HEK293T (cell line): ENCODE results near the gene ACSF3.

Experiments used
- CTCF ChIA-PET: fragments of 350-600 bp; formaldehyde crosslinking; extraction: SDS; loops from one replicate; lab custom pipeline; 2021; ENCODE audit warnings: antibody characterized with exemption, inconsistent platforms; lab: Yijun Ruan, JAX
- POLR2A ChIA-PET: fragments of 350-600 bp; formaldehyde crosslinking; extraction: SDS; loops from one replicate; lab custom pipeline; 2020; ENCODE audit warnings: antibody characterized with exemption, inconsistent platforms; lab: Yijun Ruan, JAX
- DNase-seq: peaks from one replicate; pipeline ENCODE4 v3.0.0; 2012; ENCODE audit warnings: mixed read lengths; ENCODE audit errors: extremely low spot score
- ARNT ChIP-seq: fragments of 450-650 bp; IDR thresholded peaks from 2 replicates; pipeline ENCODE4 v1.6.1; 2017; ENCODE audit warnings: mild to moderate bottlenecking
- BHLHE40 ChIP-seq: fragments of 450-650 bp; IDR thresholded peaks from 2 replicates; pipeline ENCODE4 v1.6.1; 2016; ENCODE audit warnings: mild to moderate bottlenecking, moderate library complexity, borderline replicate concordance
- CTBP1 ChIP-seq: fragments of 450-650 bp; IDR thresholded peaks from 2 replicates; pipeline ENCODE4 v1.6.1; 2016; ENCODE audit warnings: borderline replicate concordance
- ELF4 ChIP-seq: fragments of 450-650 bp; IDR thresholded peaks from 2 replicates; pipeline ENCODE4 v1.6.1; 2017; ENCODE audit warnings: antibody characterized with exemption
- FOXA1 ChIP-seq: fragments of 450-650 bp; IDR thresholded peaks from 2 replicates; pipeline ENCODE4 v1.6.1; 2016; ENCODE audit warnings: mild to moderate bottlenecking
- FOXK2 ChIP-seq: fragments of 450-650 bp; IDR thresholded peaks from 2 replicates; pipeline ENCODE4 v1.6.1; 2016; ENCODE audit warnings: mild to moderate bottlenecking
- FOXM1 ChIP-seq: fragments of 450-650 bp; IDR thresholded peaks from 2 replicates; pipeline ENCODE4 v1.6.1; 2017; ENCODE audit warnings: mild to moderate bottlenecking, borderline replicate concordance
- HDGF ChIP-seq: fragments of 450-650 bp; IDR thresholded peaks from 2 replicates; pipeline ENCODE4 v1.6.1; 2017; ENCODE audit warnings: antibody characterized with exemption, borderline replicate concordance
- L3MBTL2 ChIP-seq: fragments of 450-650 bp; conservative IDR thresholded peaks from 2 replicates; pipeline ENCODE4 v1.6.1; 2016; ENCODE audit warnings: mild to moderate bottlenecking
- LEF1 ChIP-seq: fragments of 450-650 bp; IDR thresholded peaks from 2 replicates; pipeline ENCODE4 v1.6.1; 2017; ENCODE audit warnings: mild to moderate bottlenecking, borderline replicate concordance
- NFRKB ChIP-seq: fragments of 450-650 bp; IDR thresholded peaks from 2 replicates; pipeline ENCODE4 v1.6.1; 2016; ENCODE audit warnings: mild to moderate bottlenecking, moderate library complexity
- PKNOX1 ChIP-seq: fragments of 450-650 bp; IDR thresholded peaks from 2 replicates; pipeline ENCODE4 v1.6.1; 2016
- SP1 ChIP-seq: fragments of 450-650 bp; IDR thresholded peaks from 2 replicates; pipeline ENCODE4 v1.6.1; 2017
- SUZ12 ChIP-seq: fragments of 450-650 bp; IDR thresholded peaks from 2 replicates; pipeline ENCODE4 v1.6.1; 2016; ENCODE audit warnings: mild to moderate bottlenecking
- TARDBP ChIP-seq: fragments of 450-650 bp; IDR thresholded peaks from 2 replicates; pipeline ENCODE4 v1.6.1; 2016
- ZNF384 ChIP-seq: fragments of 450-650 bp; IDR thresholded peaks from 2 replicates; pipeline ENCODE4 v1.6.1; 2016

Gene ACSF3

GRCh38 chr16:89177501-89177900 lies 83.8 kb downstream of the ACSF3 start:
- TF ChIP-seq PKNOX1 (no peak), ZNF384 (no peak), SP1 (no peak), CTBP1 (no peak), BHLHE40 (no peak), FOXA1 (no peak)
- CTCF ChIA-PET = no interaction called here
- POLR2A ChIA-PET = no interaction called here

GRCh38 chr16:89178453-89179147 lies 84.9 kb downstream of the ACSF3 start:
- TF ChIP-seq CTBP1 = no peak
- TF ChIP-seq HDGF = no peak
- no peak for TF ChIP-seq L3MBTL2
- no peak for TF ChIP-seq PKNOX1
- no peak for TF ChIP-seq FOXM1
- no peak for TF ChIP-seq SUZ12
- no peak for TF ChIP-seq ZNF384
- TF ChIP-seq ELF4 = no peak
- TF ChIP-seq SP1 = no peak
- TF ChIP-seq LEF1 = no peak
- TF ChIP-seq BHLHE40 = no peak
- no peak for TF ChIP-seq ARNT
- no peak for TF ChIP-seq NFRKB
- no peak for TF ChIP-seq FOXA1
- TF ChIP-seq TARDBP = no peak
- no peak for TF ChIP-seq FOXK2
- ChIA-PET POLR2A (no interaction called here), CTCF (interaction anchor here (0.6 kb wide), 1 partner anchor 503 kb away, joined by 3 read pairs; no protein-coding TSS in a partner anchor)
- DNase-seq = no peak

More at GRCh38 chr16:89177501-89177900, 83.8 kb downstream of the ACSF3 start:
- no peak for DNase-seq

- TF ChIP-seq FOXA1 = no peak
- TF ChIP-seq SP1 = no peak
- no peak for TF ChIP-seq SUZ12
- TF ChIP-seq ARNT = no peak
- no peak for TF ChIP-seq L3MBTL2
- TF ChIP-seq HDGF = no peak
- no peak for TF ChIP-seq TARDBP
- no peak for TF ChIP-seq CTBP1
- no peak for TF ChIP-seq BHLHE40
- no peak for TF ChIP-seq ZNF384
- no peak for TF ChIP-seq PKNOX1
- no peak for TF ChIP-seq LEF1
- TF ChIP-seq NFRKB = no peak
- no peak for TF ChIP-seq FOXM1
- TF ChIP-seq FOXK2 = no peak
- TF ChIP-seq ELF4 = no peak
- POLR2A ChIA-PET = interaction anchor here (1.0 kb wide), 1 partner anchor 366 kb away, joined by 3 read pairs; no protein-coding TSS in a partner anchor
- DNase-seq = no peak
- CTCF ChIA-PET = no interaction called here
Measured at GRCh38 chr16:89179148-89179484, 85.5 kb downstream of the ACSF3 start.

- POLR2A ChIA-PET = interaction anchor here (1.0 kb wide), 1 partner anchor 367 kb away, joined by 3 read pairs; no protein-coding TSS in a partner anchor
- no peak for DNase-seq
- CTCF ChIA-PET = no interaction called here
- TF ChIP-seq ELF4 = no peak
- TF ChIP-seq TARDBP = no peak
- no peak for TF ChIP-seq CTBP1
- TF ChIP-seq ARNT = no peak
- no peak for TF ChIP-seq SP1
- TF ChIP-seq L3MBTL2 = no peak
- TF ChIP-seq PKNOX1 = no peak
- TF ChIP-seq FOXA1 = no peak
- no peak for TF ChIP-seq FOXK2
- TF ChIP-seq FOXM1 = no peak
- TF ChIP-seq BHLHE40 = no peak
- no peak for TF ChIP-seq ZNF384
- TF ChIP-seq LEF1 = no peak
- no peak for TF ChIP-seq SUZ12
- TF ChIP-seq NFRKB = no peak
- TF ChIP-seq HDGF = no peak
Measured at GRCh38 chr16:89179656-89180315, 86.1 kb downstream of the ACSF3 start.

- POLR2A ChIA-PET = no interaction called here
- TF ChIP-seq FOXM1 (no peak), TARDBP (no peak), L3MBTL2 (no peak), LEF1 (no peak), BHLHE40 (no peak), ARNT (no peak)
- DNase-seq = no peak
- CTCF ChIA-PET = no interaction called here
Measured at GRCh38 chr16:89183463-89183862, 89.8 kb downstream of the ACSF3 start.
